Measurements from ENCODE around the gene DDX24. TPM values are rescaled to one million over a fixed set of nuclear protein-coding genes. Genes with fewer than 3 reads are reported as not detected.

DDX24 gene
- total and polyA plus RNA-seq, 2 donors (not counting 1 experiment from before 2014, with no cell fraction given): 143 to 192 TPM

DNA sequence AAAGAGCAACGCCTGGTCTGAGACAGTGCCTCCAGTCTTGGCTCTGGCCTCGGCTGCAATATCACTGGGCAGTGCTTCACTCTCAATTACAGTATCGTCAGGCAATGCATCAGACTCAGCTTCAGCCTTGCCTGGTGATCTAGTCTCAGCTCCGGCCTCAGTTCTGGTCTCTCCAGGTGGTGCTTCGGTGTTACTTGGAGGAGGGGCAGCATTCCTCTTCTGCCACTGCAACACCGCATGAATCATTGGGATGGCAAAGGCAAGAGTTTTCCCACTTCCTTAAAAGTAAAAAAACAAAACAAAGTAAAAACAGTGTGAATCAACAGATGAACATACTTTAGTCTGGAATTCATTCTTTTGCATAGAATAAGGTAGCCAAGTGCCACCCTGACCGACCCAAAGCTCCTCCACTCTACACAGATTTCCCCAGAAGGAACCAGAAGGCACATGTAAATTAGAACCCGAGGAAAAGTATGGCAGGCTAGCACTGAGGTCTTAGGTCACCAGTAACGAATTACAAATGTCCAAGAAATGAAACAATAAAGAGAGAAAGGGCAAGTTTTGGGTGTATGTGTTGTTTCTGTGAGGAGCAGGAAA, 18.6 kb downstream of the DDX24 start:
- H4K20me1 ChIP-seq (ENCODE audit: control insufficient read depth, extremely low read depth, insufficient read depth, low read length): no peaks in the 10 kb centered on the region
- peaks cover 17% of the 10 kb centered on the region for H3K36me3 ChIP-seq (ENCODE audit: control insufficient read depth, insufficient read depth, low read length)
- no peaks in the 10 kb centered on the region for H3K9me3 ChIP-seq (ENCODE audit: control insufficient read depth, insufficient read depth, low read depth, low read length)
- peaks cover 43% of the 10 kb centered on the region for H3K79me2 ChIP-seq (ENCODE audit: control insufficient read depth, insufficient read depth, low read length)
- H3K4me1 ChIP-seq (ENCODE audit: control insufficient read depth, extremely low read depth, insufficient read depth, low read length): no peaks in the 10 kb centered on the region
- DNase-seq (ENCODE audit: low read depth in 2 of 2): peak in 1 of 2 donors; percentile 89
- no peak overlapping the region for H3K27ac ChIP-seq (ENCODE audit: insufficient read depth, low read length)
- H3K4me2 ChIP-seq (ENCODE audit: extremely low read depth, insufficient read depth, low read length): peak overlapping the region; percentile 8
- no peak for TF ChIP-seq EZH2 (IDR thresholded peaks at IDR 0.05; ENCODE audit: low read length, missing control alignments)
- TF ChIP-seq, protein P1, sequence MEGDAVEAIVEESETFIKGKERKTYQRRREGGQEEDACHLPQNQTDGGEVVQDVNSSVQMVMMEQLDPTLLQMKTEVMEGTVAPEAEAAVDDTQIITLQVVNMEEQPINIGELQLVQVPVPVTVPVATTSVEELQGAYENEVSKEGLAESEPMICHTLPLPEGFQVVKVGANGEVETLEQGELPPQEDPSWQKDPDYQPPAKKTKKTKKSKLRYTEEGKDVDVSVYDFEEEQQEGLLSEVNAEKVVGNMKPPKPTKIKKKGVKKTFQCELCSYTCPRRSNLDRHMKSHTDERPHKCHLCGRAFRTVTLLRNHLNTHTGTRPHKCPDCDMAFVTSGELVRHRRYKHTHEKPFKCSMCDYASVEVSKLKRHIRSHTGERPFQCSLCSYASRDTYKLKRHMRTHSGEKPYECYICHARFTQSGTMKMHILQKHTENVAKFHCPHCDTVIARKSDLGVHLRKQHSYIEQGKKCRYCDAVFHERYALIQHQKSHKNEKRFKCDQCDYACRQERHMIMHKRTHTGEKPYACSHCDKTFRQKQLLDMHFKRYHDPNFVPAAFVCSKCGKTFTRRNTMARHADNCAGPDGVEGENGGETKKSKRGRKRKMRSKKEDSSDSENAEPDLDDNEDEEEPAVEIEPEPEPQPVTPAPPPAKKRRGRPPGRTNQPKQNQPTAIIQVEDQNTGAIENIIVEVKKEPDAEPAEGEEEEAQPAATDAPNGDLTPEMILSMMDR (conservative IDR thresholded peaks at IDR 0.05 in 1 of 2, IDR thresholded peaks at IDR 0.05 in 1 of 2; ENCODE audit: low read depth in 1 of 2, low read length in 2 of 2): no peak
- H3K27me3 ChIP-seq (ENCODE audit: control insufficient read depth, insufficient read depth, low read length): no peaks in the 10 kb centered on the region
- no peak overlapping the region for H2AFZ ChIP-seq (ENCODE audit: low read length)
- H3K4me3 ChIP-seq (replicated peaks in 1 of 4; ENCODE audit: control extremely low read depth in 1 of 4, insufficient read depth in 1 of 4, low read depth in 3 of 4, low read length in 4 of 4): no peak overlapping the region
- no peak overlapping the region for H3K9ac ChIP-seq (ENCODE audit: insufficient read depth, low read length)

DNA sequence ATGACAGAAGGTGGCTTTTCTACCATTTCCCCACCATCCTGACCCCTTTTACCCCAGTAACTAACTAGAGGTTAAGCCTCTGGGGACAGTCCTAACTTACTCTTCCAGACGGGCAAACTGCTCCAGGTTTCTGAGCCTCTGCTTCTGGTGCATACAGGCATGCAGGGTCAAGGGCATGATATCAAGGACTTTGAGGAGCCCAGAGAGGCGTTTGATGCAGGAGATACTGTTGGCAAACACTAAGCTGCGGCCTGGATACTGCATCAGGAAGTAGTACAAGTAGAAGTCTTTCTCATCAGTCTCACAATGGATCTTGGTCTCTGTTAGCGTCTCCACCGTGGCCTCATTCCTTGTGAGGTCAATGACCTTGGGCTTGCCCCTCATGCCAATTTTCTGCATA, 21.0 kb downstream of the DDX24 start:
- Histone ChIP-seq H4K20me1 (ENCODE audit: control insufficient read depth, extremely low read depth, insufficient read depth, low read length) (no peaks in the 10 kb centered on the region), H3K36me3 (ENCODE audit: control insufficient read depth, insufficient read depth, low read length) (peaks cover 19% of the 10 kb centered on the region), H3K27ac (ENCODE audit: insufficient read depth, low read length) (no peak overlapping the region), H3K79me2 (ENCODE audit: control insufficient read depth, insufficient read depth, low read length) (peaks cover 21% of the 10 kb centered on the region), H3K4me1 (ENCODE audit: control insufficient read depth, extremely low read depth, insufficient read depth, low read length) (no peaks in the 10 kb centered on the region), H3K4me2 (ENCODE audit: extremely low read depth, insufficient read depth, low read length) (no peak overlapping the region), H2AFZ (ENCODE audit: low read length) (no peak overlapping the region), H3K9ac (ENCODE audit: insufficient read depth, low read length) (no peak overlapping the region), H3K27me3 (ENCODE audit: control insufficient read depth, insufficient read depth, low read length) (no peaks in the 10 kb centered on the region), H3K9me3 (ENCODE audit: control insufficient read depth, insufficient read depth, low read depth, low read length) (no peaks in the 10 kb centered on the region), H3K4me3 (replicated peaks in 1 of 4; ENCODE audit: control extremely low read depth in 1 of 4, insufficient read depth in 1 of 4, low read depth in 3 of 4, low read length in 4 of 4) (no peak overlapping the region)
- no peak for DNase-seq (ENCODE audit: low read depth in 2 of 2)
- TF ChIP-seq EZH2 (IDR thresholded peaks at IDR 0.05; ENCODE audit: low read length, missing control alignments): no peak
- TF ChIP-seq, protein P1 (conservative IDR thresholded peaks at IDR 0.05 in 1 of 2, IDR thresholded peaks at IDR 0.05 in 1 of 2; ENCODE audit: low read depth in 1 of 2, low read length in 2 of 2): no peak

DNA sequence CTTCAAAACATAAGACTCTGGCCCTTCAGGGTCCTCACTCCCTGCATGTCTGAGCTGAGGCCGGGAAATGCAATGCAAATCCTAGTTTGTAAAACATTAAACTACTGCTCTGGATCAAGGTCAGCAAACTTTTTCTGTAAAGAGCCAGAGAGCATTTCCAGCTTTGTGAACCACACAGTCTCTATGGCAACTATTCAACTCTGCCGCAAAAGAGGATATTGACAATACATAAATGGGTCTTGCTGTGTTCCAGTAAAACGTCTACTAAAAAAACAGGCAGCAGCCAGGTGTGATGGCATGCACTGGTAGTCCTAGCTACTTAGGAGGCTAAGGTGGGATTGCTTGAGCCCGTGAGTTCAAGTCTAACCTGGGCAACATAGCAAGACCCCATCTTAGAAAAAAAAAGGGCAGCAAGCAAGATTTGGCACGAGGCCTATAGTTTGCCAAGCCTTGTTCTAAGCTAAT, 22.3 kb downstream of the DDX24 start:
- no peaks in the 10 kb centered on the region for H4K20me1 ChIP-seq (ENCODE audit: control insufficient read depth, extremely low read depth, insufficient read depth, low read length)
- no peaks in the 10 kb centered on the region for H3K27me3 ChIP-seq (ENCODE audit: control insufficient read depth, insufficient read depth, low read length)
- no peak overlapping the region for H3K4me3 ChIP-seq (replicated peaks in 1 of 4; ENCODE audit: control extremely low read depth in 1 of 4, insufficient read depth in 1 of 4, low read depth in 3 of 4, low read length in 4 of 4)
- peaks cover 25% of the 10 kb centered on the region for H3K36me3 ChIP-seq (ENCODE audit: control insufficient read depth, insufficient read depth, low read length)
- no peak for TF ChIP-seq EZH2 (IDR thresholded peaks at IDR 0.05; ENCODE audit: low read length, missing control alignments)
- TF ChIP-seq, protein P1 (conservative IDR thresholded peaks at IDR 0.05 in 1 of 2, IDR thresholded peaks at IDR 0.05 in 1 of 2; ENCODE audit: low read depth in 1 of 2, low read length in 2 of 2): no peak
- no peak overlapping the region for H3K4me2 ChIP-seq (ENCODE audit: extremely low read depth, insufficient read depth, low read length)
- peaks cover 11% of the 10 kb centered on the region for H3K79me2 ChIP-seq (ENCODE audit: control insufficient read depth, insufficient read depth, low read length)
- H3K27ac ChIP-seq (ENCODE audit: insufficient read depth, low read length): no peak overlapping the region
- H3K9me3 ChIP-seq (ENCODE audit: control insufficient read depth, insufficient read depth, low read depth, low read length): no peaks in the 10 kb centered on the region
- no peak overlapping the region for H2AFZ ChIP-seq (ENCODE audit: low read length)
- H3K4me1 ChIP-seq (ENCODE audit: control insufficient read depth, extremely low read depth, insufficient read depth, low read length): no peaks in the 10 kb centered on the region
- no peak overlapping the region for H3K9ac ChIP-seq (ENCODE audit: insufficient read depth, low read length)
- DNase-seq (ENCODE audit: low read depth in 2 of 2): no peak

Measured in fibroblast of lung (primary cell).